SK-N-SH (cell line): ENCODE data around the gene TUFT1. TPM values are rescaled to one million over a fixed set of nuclear protein-coding genes. Genes with fewer than 3 reads are reported as not detected.

Experiments used
- CTCF ChIA-PET: fragments of 300-600, 350-600 bp; formaldehyde crosslinking; extraction: SDS; loops from one replicate; lab custom pipeline; 2021; lab: Yijun Ruan, JAX
- POLR2A ChIA-PET: fragments of 350-600 bp; sonication (Branson Sonifier 250); formaldehyde crosslinking; extraction: SDS; loops from one replicate; lab custom pipeline; 2020; ENCODE audit warnings: antibody characterized with exemption, inconsistent platforms; lab: Yijun Ruan, JAX
- DNase-seq: peaks from one replicate; pipeline ENCODE4 v3.0.0; 2012
- H2AFZ ChIP-seq: fragments of 200-600 bp; sonication (generic); 2 replicates; pipeline ENCODE4 v1.8.1; 2016; ENCODE audit warnings: antibody characterized with exemption, mild to moderate bottlenecking, low read depth
- H3F3A ChIP-seq: fragments of 200-600 bp; sonication (generic); replicated peaks from 2 replicates; pipeline ENCODE3; 2016; ENCODE audit warnings: antibody characterized with exemption, mild to moderate bottlenecking; ENCODE audit not compliant: insufficient read depth
- H3K27ac ChIP-seq, 2 experiments: fragments of 200-500 bp in 1 of 2; fragments of 200-600 bp in 1 of 2; sonication (Bioruptor generic) in 1 of 2; sonication (generic), shearing (Covaris generic) in 1 of 2; 2 replicates each; pipeline versions ENCODE4 v1.5.1 to v1.6.1; 2014 to 2016; ENCODE audit warnings: low read depth in 2 of 2, inconsistent platforms in 1 of 2, low read length in 1 of 2, mild to moderate bottlenecking in 1 of 2, mixed read lengths in 1 of 2
- H3K27me3 ChIP-seq: fragments of 200-600 bp; sonication (generic), shearing (Covaris generic); 2 replicates; pipeline ENCODE4 v1.6.1; 2016; ENCODE audit warnings: mixed run types; ENCODE audit not compliant: insufficient read depth
- H3K36me3 ChIP-seq, 2 experiments: fragments of 200-500 bp in 1 of 2; fragments of 200-600 bp in 1 of 2; sonication (Bioruptor generic) in 1 of 2; sonication (generic) in 1 of 2; replicated peaks in 1 of 2; 2 replicates each; pipeline versions ENCODE3 to v1.5.1; 2014 to 2016; ENCODE audit warnings: low read length in 1 of 2, mild to moderate bottlenecking in 1 of 2; ENCODE audit not compliant: insufficient read depth in 2 of 2, control insufficient read depth in 1 of 2
- H3K4me1 ChIP-seq, 2 experiments: fragments of 200-500 bp in 1 of 2; fragments of 200-600 bp in 1 of 2; sonication (Bioruptor generic) in 1 of 2; sonication (generic), shearing (Covaris generic) in 1 of 2; 2 replicates each; pipeline versions ENCODE4 v1.5.1 to v1.6.1; 2014 to 2016; ENCODE audit warnings: low read depth in 1 of 2, low read length in 1 of 2, mixed run types in 1 of 2; ENCODE audit not compliant: insufficient read depth in 2 of 2, control insufficient read depth in 1 of 2
- H3K4me2 ChIP-seq: fragments of 200-600 bp; sonication (generic), shearing (Covaris generic); 2 replicates; pipeline ENCODE4 v1.6.1; 2017; ENCODE audit warnings: mixed run types
- H3K4me3 ChIP-seq, 2 experiments: fragments of 200-500 bp in 1 of 2; fragments of 200-600 bp in 1 of 2; sonication (Bioruptor generic) in 1 of 2; sonication (generic), shearing (Covaris generic) in 1 of 2; 2 replicates each; pipeline versions ENCODE4 v1.5.1 to v1.8.1; 2014 to 2016; ENCODE audit warnings: low read depth in 2 of 2, inconsistent platforms in 1 of 2, low read length in 1 of 2, mild to moderate bottlenecking in 1 of 2, mixed read lengths in 1 of 2, moderate library complexity in 1 of 2
- H3K79me2 ChIP-seq: fragments of 200-600 bp; sonication (generic); 2 replicates; pipeline ENCODE4 v1.8.1; 2017; ENCODE audit warnings: mild to moderate bottlenecking; ENCODE audit not compliant: insufficient read depth
- H3K9ac ChIP-seq: fragments of 200-600 bp; sonication (generic); 2 replicates; pipeline ENCODE4 v1.6.1; 2017; ENCODE audit warnings: mixed run types
- H3K9me2 ChIP-seq: fragments of 200-600 bp; sonication (generic); 2 replicates; pipeline ENCODE4 v1.6.1; 2017; ENCODE audit warnings: mixed run types
- H3K9me3 ChIP-seq: fragments of 200-600 bp; sonication (generic); 2 replicates; pipeline ENCODE4 v1.6.1; 2017; ENCODE audit warnings: mixed run types, mild to moderate bottlenecking, moderate library complexity
- H4K20me1 ChIP-seq: fragments of 200-600 bp; sonication (generic); 2 replicates; pipeline ENCODE4 v1.6.1; 2017; ENCODE audit warnings: mild to moderate bottlenecking, mixed run types; ENCODE audit not compliant: insufficient read depth
- CHD2 ChIP-seq: fragments of 150-350 bp; IDR thresholded peaks from 2 replicates; pipeline ENCODE4 v1.6.1; 2018; ENCODE audit warnings: low read length; ENCODE audit not compliant: partially characterized antibody
- EP300 ChIP-seq, 2 experiments: IDR thresholded peaks; 2 replicates each; pipeline versions ENCODE4 v1.4.0 to v1.6.1; 2012; ENCODE audit warnings: borderline replicate concordance in 1 of 2, low read depth in 1 of 2, low read length in 1 of 2
- FOXJ3 ChIP-seq: sonication (generic); formaldehyde crosslinking; IDR thresholded peaks from 2 replicates; pipeline ENCODE4 v1.5.1; 2020; ENCODE audit warnings: mild to moderate bottlenecking, missing genetic modification reagents
- IRF3 ChIP-seq: fragments of 150-350 bp; IDR thresholded peaks from 2 replicates; pipeline ENCODE4 v1.6.1; 2016; ENCODE audit warnings: mild to moderate bottlenecking, low read depth, low read length
- JUND ChIP-seq: IDR thresholded peaks from 2 replicates; pipeline ENCODE4 v1.4.0; 2012
- PBX3 ChIP-seq: IDR thresholded peaks from 2 replicates; pipeline ENCODE4; 2012
- POLR2AphosphoS5 ChIP-seq: IDR thresholded peaks from 2 replicates; pipeline ENCODE4 v1.6.1; 2012; ENCODE audit warnings: low read depth, low read length
- RAD21 ChIP-seq: IDR thresholded peaks from 2 replicates; pipeline ENCODE4 v1.6.1; 2012; ENCODE audit warnings: mild to moderate bottlenecking, low read length
- RCOR1 ChIP-seq: fragments of 150-350 bp; IDR thresholded peaks from 2 replicates; pipeline ENCODE4 v1.6.1; 2017; ENCODE audit warnings: antibody characterized with exemption, low read length
- REST ChIP-seq: IDR thresholded peaks from 2 replicates; pipeline ENCODE4 v1.6.1; 2012; ENCODE audit warnings: mild to moderate bottlenecking, low read depth, low read length, moderate library complexity
- RXRA ChIP-seq: IDR thresholded peaks from 2 replicates; pipeline ENCODE4 v1.4.0; 2012; ENCODE audit warnings: low read depth, mild to moderate bottlenecking, borderline replicate concordance
- SMC3 ChIP-seq: IDR thresholded peaks from 2 replicates; pipeline ENCODE4 v1.6.1; 2012; ENCODE audit warnings: low read depth, low read length, improper control_type of control experiment
- TCF12 ChIP-seq: IDR thresholded peaks from 2 replicates; pipeline ENCODE4 v1.4.0; 2012
- TEAD4 ChIP-seq: IDR thresholded peaks from 2 replicates; pipeline ENCODE4 v1.4.0; 2012; ENCODE audit warnings: mild to moderate bottlenecking, borderline replicate concordance; ENCODE audit not compliant: insufficient read depth
- USF1 ChIP-seq: IDR thresholded peaks from 2 replicates; pipeline ENCODE4 v1.4.0; 2012; ENCODE audit warnings: low read depth, borderline replicate concordance
- USF2 ChIP-seq: fragments of 150-350 bp; IDR thresholded peaks from 2 replicates; pipeline ENCODE4 v1.6.1; 2017; ENCODE audit warnings: antibody characterized with exemption, low read length, low read depth, borderline replicate concordance
- YY1 ChIP-seq: IDR thresholded peaks from 2 replicates; pipeline ENCODE4 v1.4.0; 2012; ENCODE audit warnings: low read depth, mild to moderate bottlenecking
- WGBS: methylation state at CpG from one replicate; pipeline ENCODE4 v1.1.6; 2017; ENCODE audit warnings: low lambda C conversion rate; 5-methylcytosine and 5-hydroxymethylcytosine counted together
- polyA plus RNA-seq, 3 experiments: library from polyadenylated mRNA; depleted of rRNA; stranded (reverse); fragments of >200 nt; gene quantifications; 2 replicates each; pipeline ENCODE4 v1.2.3, GENCODE V29; 2012
- TF ChIP-seq, protein P1 (sequence below): IDR thresholded peaks from 2 replicates; pipeline ENCODE4 v1.4.0; 2012; ENCODE audit warnings: low read depth, borderline replicate concordance
- TF ChIP-seq, protein P2 (sequence below): fragments of 200-600 bp; sonication (generic); IDR thresholded peaks from 2 replicates; pipeline ENCODE4 v1.6.1; 2017; ENCODE audit warnings: antibody characterized with exemption, mild to moderate bottlenecking, moderate library complexity
- TF ChIP-seq, protein P3 (sequence below): IDR thresholded peaks from 2 replicates; pipeline ENCODE4 v1.4.0; 2012; ENCODE audit warnings: low read depth

The TUFT1 gene
- polyA plus RNA-seq, 1 of the 3 experiments (the other 2 are of a cell fraction): 20.6 TPM

GRCh38 chr1:151514366-151514765 lies 25.7 kb upstream of the TUFT1 start:
- Histone ChIP-seq H3K9ac (no peak overlapping the region), H3K36me3 (no peaks in the 10 kb centered on the region), H3K4me1 (peaks cover 4 to 32% of the 10 kb centered on the region in 2 experiments; a peak in 1 of 4 replicates), H3K79me2 (no peaks in the 10 kb centered on the region), H3K27ac (no peak overlapping the region), H3K4me3 (no peak overlapping the region), H3K9me2 (no peaks in the 10 kb centered on the region), H3K9me3 (no peaks in the 10 kb centered on the region), H4K20me1 (no peaks in the 10 kb centered on the region), H3K27me3 (peaks cover 13% of the 10 kb centered on the region; the same call in 1 of the 2 replicates), H3K4me2 (no peak overlapping the region), H3F3A (peaks cover 9% of the 10 kb centered on the region), H2AFZ (no peak overlapping the region)
- POLR2A ChIA-PET: interaction anchor here (0.6 kb wide), 1 partner anchor 26 kb away, joined by 3 read pairs; no protein-coding TSS in a partner anchor
- no peak for DNase-seq
- TF ChIP-seq JUND (no peak), CHD2 (no peak), SMC3 (no peak), USF2 (no peak), TEAD4 (no peak), REST (no peak), RCOR1 (no peak), POLR2AphosphoS5 (no peak), TCF12 (no peak), FOXJ3 (no peak), IRF3 (no peak), USF1 (no peak), RAD21 (no peak), EP300 (IDR thresholded peaks at IDR 0.05; ENCODE audit: borderline replicate concordance in 1 of 2, low read depth in 1 of 2, low read length in 1 of 2) (no peak), YY1 (no peak), RXRA (no peak), PBX3 (no peak)
- TF ChIP-seq, protein P1, sequence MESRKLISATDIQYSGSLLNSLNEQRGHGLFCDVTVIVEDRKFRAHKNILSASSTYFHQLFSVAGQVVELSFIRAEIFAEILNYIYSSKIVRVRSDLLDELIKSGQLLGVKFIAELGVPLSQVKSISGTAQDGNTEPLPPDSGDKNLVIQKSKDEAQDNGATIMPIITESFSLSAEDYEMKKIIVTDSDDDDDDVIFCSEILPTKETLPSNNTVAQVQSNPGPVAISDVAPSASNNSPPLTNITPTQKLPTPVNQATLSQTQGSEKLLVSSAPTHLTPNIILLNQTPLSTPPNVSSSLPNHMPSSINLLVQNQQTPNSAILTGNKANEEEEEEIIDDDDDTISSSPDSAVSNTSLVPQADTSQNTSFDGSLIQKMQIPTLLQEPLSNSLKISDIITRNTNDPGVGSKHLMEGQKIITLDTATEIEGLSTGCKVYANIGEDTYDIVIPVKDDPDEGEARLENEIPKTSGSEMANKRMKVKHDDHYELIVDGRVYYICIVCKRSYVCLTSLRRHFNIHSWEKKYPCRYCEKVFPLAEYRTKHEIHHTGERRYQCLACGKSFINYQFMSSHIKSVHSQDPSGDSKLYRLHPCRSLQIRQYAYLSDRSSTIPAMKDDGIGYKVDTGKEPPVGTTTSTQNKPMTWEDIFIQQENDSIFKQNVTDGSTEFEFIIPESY: no peak
- TF ChIP-seq, protein P2, sequence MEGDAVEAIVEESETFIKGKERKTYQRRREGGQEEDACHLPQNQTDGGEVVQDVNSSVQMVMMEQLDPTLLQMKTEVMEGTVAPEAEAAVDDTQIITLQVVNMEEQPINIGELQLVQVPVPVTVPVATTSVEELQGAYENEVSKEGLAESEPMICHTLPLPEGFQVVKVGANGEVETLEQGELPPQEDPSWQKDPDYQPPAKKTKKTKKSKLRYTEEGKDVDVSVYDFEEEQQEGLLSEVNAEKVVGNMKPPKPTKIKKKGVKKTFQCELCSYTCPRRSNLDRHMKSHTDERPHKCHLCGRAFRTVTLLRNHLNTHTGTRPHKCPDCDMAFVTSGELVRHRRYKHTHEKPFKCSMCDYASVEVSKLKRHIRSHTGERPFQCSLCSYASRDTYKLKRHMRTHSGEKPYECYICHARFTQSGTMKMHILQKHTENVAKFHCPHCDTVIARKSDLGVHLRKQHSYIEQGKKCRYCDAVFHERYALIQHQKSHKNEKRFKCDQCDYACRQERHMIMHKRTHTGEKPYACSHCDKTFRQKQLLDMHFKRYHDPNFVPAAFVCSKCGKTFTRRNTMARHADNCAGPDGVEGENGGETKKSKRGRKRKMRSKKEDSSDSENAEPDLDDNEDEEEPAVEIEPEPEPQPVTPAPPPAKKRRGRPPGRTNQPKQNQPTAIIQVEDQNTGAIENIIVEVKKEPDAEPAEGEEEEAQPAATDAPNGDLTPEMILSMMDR: no peak
- TF ChIP-seq, protein P3, sequence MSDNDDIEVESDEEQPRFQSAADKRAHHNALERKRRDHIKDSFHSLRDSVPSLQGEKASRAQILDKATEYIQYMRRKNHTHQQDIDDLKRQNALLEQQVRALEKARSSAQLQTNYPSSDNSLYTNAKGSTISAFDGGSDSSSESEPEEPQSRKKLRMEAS: no peak
- CTCF ChIA-PET: interaction anchor here (0.5 to 1.6 kb wide), 3 partner anchors 15 to 292 kb away, joined by 3 read pairs; no protein-coding TSS in a partner anchor
- 73% methylated on average over 4 of the region's 4 CpGs for WGBS
